ENCODE data around the gene ACAP2. TPM values are rescaled to one million over a fixed set of nuclear protein-coding genes. Genes with fewer than 3 reads are reported as not detected.
"Not testable (repeated sequence)": the region's sequence is repeated elsewhere in the genome, so short reads cannot be mapped to it uniquely, and the experiment has no call there.

ACAP2 gene
- total RNA-seq, 1 experiment from 2014 or later = 42.9 TPM

DNA sequence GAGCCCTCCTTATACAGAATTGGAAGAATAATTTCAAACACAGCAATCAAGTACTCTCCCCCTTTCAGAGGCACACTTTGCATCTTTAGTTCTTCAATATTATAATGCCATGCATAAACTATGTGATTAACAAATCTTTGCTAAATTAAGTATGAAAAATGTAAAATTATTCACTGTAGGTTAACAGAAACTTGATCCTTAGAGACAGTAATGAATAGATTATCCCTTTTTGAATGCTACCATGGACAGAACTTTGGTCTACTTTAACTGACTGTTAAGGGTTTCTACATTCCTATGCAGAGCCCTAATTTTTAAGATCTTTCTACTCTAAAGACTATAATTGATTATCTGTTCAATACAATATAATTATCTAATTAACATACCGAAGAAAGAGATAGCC is 146.2 kb downstream of the ACAP2 start:
- no peak overlapping the region for H3K4me3 Mint-ChIP-seq (ENCODE audit: unreplicated experiment)
- H3K4me1 ChIP-seq = peaks cover 12% of the 10 kb centered on the region
- H3K27ac Mint-ChIP-seq (ENCODE audit: unreplicated experiment) = no peak overlapping the region
- H3K27me3 Mint-ChIP-seq (ENCODE audit: insufficient read depth, unreplicated experiment) = no peaks in the 10 kb centered on the region
- CTCF ChIA-PET = interaction anchor here (1.3 kb wide), 1 partner anchor 25 kb away, joined by 4 read pairs; the partner anchor contains the start of gene XXYLT1
- peaks cover 29% of the 10 kb centered on the region for H3K36me3 Mint-ChIP-seq (ENCODE audit: insufficient read depth, unreplicated experiment)
- POLR2A ChIA-PET = no interaction called here
- no peaks in the 10 kb centered on the region for H3K27me3 ChIP-seq (replicated peaks; ENCODE audit: control insufficient read depth, insufficient read depth, low read length)
- H3K9me3 Mint-ChIP-seq (ENCODE audit: unreplicated experiment) = no peaks in the 10 kb centered on the region
- no peak for DNase-seq
- no TSS peak for BruUV-seq (replicated peaks)
- intact Hi-C loops (cut with micrococcal nuclease; ENCODE audit: unreplicated experiment) = loop anchor here (1.0 kb wide), 1 partner anchor 11 kb away; no protein-coding TSS in a partner anchor
- H3K4me3 ChIP-seq (ENCODE audit: low read depth, low read length) = no peak overlapping the region
- TF ChIP-seq, protein P1, sequence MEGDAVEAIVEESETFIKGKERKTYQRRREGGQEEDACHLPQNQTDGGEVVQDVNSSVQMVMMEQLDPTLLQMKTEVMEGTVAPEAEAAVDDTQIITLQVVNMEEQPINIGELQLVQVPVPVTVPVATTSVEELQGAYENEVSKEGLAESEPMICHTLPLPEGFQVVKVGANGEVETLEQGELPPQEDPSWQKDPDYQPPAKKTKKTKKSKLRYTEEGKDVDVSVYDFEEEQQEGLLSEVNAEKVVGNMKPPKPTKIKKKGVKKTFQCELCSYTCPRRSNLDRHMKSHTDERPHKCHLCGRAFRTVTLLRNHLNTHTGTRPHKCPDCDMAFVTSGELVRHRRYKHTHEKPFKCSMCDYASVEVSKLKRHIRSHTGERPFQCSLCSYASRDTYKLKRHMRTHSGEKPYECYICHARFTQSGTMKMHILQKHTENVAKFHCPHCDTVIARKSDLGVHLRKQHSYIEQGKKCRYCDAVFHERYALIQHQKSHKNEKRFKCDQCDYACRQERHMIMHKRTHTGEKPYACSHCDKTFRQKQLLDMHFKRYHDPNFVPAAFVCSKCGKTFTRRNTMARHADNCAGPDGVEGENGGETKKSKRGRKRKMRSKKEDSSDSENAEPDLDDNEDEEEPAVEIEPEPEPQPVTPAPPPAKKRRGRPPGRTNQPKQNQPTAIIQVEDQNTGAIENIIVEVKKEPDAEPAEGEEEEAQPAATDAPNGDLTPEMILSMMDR (IDR thresholded peaks at IDR 0.05; ENCODE audit: insufficient read depth in 1 of 2, low read depth in 1 of 2, low read length in 1 of 2, severe bottlenecking in 1 of 2, unreplicated experiment in 1 of 2) = no peak
- H3K9me3 ChIP-seq = no peaks in the 10 kb centered on the region
- peaks cover 12% of the 10 kb centered on the region for H3K4me1 Mint-ChIP-seq (ENCODE audit: low read depth, unreplicated experiment)
- no peaks in the 10 kb centered on the region for H3K36me3 ChIP-seq (ENCODE audit: control insufficient read depth, insufficient read depth, low read length)

DNA sequence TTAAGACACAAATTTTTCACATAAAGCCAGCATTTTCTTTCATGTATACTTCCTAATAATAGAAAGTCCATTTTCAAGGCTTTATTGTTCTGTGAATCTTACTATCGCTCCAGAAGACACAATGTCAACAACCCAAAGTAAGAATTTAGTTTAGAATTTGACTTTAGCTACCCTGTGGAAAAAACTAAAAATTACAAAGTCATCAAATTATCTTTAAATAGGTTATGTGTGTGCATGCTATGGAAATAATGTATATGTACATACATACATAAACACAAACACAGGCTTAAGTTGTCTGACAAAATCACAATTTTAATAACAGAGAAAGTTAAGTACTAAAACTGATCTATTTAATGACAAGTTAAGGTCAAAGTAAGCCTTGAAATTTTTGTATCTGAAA is 151.7 kb downstream of the ACAP2 start:
- Mint-ChIP-seq H3K4me3 (ENCODE audit: unreplicated experiment) (no peak overlapping the region), H3K9me3 (ENCODE audit: unreplicated experiment) (no peaks in the 10 kb centered on the region), H3K4me1 (ENCODE audit: low read depth, unreplicated experiment) (peaks cover 10% of the 10 kb centered on the region), H3K27me3 (ENCODE audit: insufficient read depth, unreplicated experiment) (no peaks in the 10 kb centered on the region), H3K27ac (ENCODE audit: unreplicated experiment) (no peak overlapping the region), H3K36me3 (ENCODE audit: insufficient read depth, unreplicated experiment) (peaks cover 37% of the 10 kb centered on the region)
- DNase-seq = no peak
- H3K4me3 ChIP-seq (ENCODE audit: low read depth, low read length) = no peak overlapping the region
- H3K36me3 ChIP-seq (ENCODE audit: control insufficient read depth, insufficient read depth, low read length) = 0 out of 2 replicates have a peak, but pooled peaks cover 1% of the 10 kb centered on the region
- no peaks in the 10 kb centered on the region for H3K27me3 ChIP-seq (replicated peaks; ENCODE audit: control insufficient read depth, insufficient read depth, low read length)
- ChIA-PET CTCF (no interaction called here), POLR2A (no interaction called here)
- H3K4me1 ChIP-seq = peaks cover 15% of the 10 kb centered on the region
- TF ChIP-seq, protein P1 (IDR thresholded peaks at IDR 0.05; ENCODE audit: insufficient read depth in 1 of 2, low read depth in 1 of 2, low read length in 1 of 2, severe bottlenecking in 1 of 2, unreplicated experiment in 1 of 2) = no peak
- intact Hi-C loops (cut with micrococcal nuclease; ENCODE audit: unreplicated experiment) = no loop called here
- BruUV-seq (replicated peaks) = no TSS peak
- H3K9me3 ChIP-seq = 0 out of 2 replicates have a peak, but pooled peaks cover 3% of the 10 kb centered on the region

DNA sequence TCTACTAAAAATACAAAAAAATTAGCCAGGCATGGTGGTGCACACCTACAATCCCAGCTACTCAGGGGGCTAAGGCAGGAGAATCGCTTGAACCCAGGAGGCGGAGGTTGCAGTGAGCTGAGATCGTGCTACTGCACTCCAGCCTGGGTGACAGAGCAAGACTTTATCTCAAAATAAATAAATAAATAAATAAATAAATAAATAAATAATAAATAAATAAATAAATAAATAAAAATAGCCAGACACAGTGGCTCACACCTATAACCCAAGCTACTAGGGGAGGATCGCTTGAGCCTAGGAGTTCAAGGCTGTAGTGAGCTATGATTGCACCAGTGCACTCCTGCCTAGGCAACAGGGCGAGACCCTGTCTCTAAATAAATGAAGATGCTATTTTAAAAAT is 152.2 kb downstream of the ACAP2 start:
- H3K27me3 Mint-ChIP-seq (ENCODE audit: insufficient read depth, unreplicated experiment); CTCF ChIA-PET; intact Hi-C loops (cut with micrococcal nuclease; ENCODE audit: unreplicated experiment); H3K36me3 ChIP-seq (ENCODE audit: control insufficient read depth, insufficient read depth, low read length); H3K27ac Mint-ChIP-seq (ENCODE audit: unreplicated experiment); H3K9me3 ChIP-seq; H3K4me3 ChIP-seq (ENCODE audit: low read depth, low read length); H3K27me3 ChIP-seq (replicated peaks; ENCODE audit: control insufficient read depth, insufficient read depth, low read length); H3K4me3 Mint-ChIP-seq (ENCODE audit: unreplicated experiment); DNase-seq; POLR2A ChIA-PET; BruUV-seq (replicated peaks); H3K9me3 Mint-ChIP-seq (ENCODE audit: unreplicated experiment): not testable (repeated sequence)
- Mint-ChIP-seq H3K4me1 (ENCODE audit: low read depth, unreplicated experiment) (peaks cover 11% of the 10 kb centered on the region), H3K36me3 (ENCODE audit: insufficient read depth, unreplicated experiment) (peaks cover 33% of the 10 kb centered on the region)
- H3K4me1 ChIP-seq = peaks cover 19% of the 10 kb centered on the region

All from Caco-2 (cell line).